Endodermal cell (in vitro differentiated cells): ENCODE measurements around the gene FAM228B. TPM values are rescaled to one million over a fixed set of nuclear protein-coding genes. Genes with fewer than 3 reads are reported as not detected.

ENCODE experiments used
- DNase-seq: peaks from one replicate; pipeline ENCODE4 v3.0.0-alpha.2; 2017
- H3K27ac ChIP-seq: 2 replicates; pipeline ENCODE4 v1.5.1; 2013; ENCODE audit warnings: mild to moderate bottlenecking, low read depth, low read length, moderate library complexity
- H3K27me3 ChIP-seq: 2 replicates; pipeline ENCODE4 v1.6.1; 2013; ENCODE audit warnings: mild to moderate bottlenecking, low read length, moderate library complexity; ENCODE audit not compliant: insufficient read depth, control insufficient read depth, poor library complexity, severe bottlenecking
- H3K36me3 ChIP-seq: 2 replicates; pipeline ENCODE4 v1.7.0; 2013; ENCODE audit warnings: mild to moderate bottlenecking, low read length, moderate library complexity; ENCODE audit not compliant: control insufficient read depth, insufficient read depth
- H3K4me1 ChIP-seq: one replicate; pipeline ENCODE4 v1.7.0; 2013; ENCODE audit warnings: low read length; ENCODE audit not compliant: control insufficient read depth, insufficient read depth
- H3K4me3 ChIP-seq: 2 replicates; pipeline ENCODE4 v1.5.1; 2013; ENCODE audit warnings: mild to moderate bottlenecking, low read length, moderate library complexity
- H3K9ac ChIP-seq: 2 replicates; pipeline ENCODE4 v1.6.1; 2013; ENCODE audit warnings: mild to moderate bottlenecking, low read length, moderate library complexity; ENCODE audit not compliant: poor library complexity, severe bottlenecking; ENCODE audit errors: extremely low read depth
- H3K9me3 ChIP-seq: 2 replicates; pipeline ENCODE4 v1.6.1; 2013; ENCODE audit warnings: mild to moderate bottlenecking, low read length, moderate library complexity; ENCODE audit not compliant: control insufficient read depth
- H3K27ac Mint-ChIP-seq: 2 replicates; pipeline ENCODE4 v1.8.0; 2020; ENCODE audit warnings: mixed read lengths
- H3K27me3 Mint-ChIP-seq: 2 replicates; pipeline ENCODE4 v1.8.0; 2021; ENCODE audit warnings: mild to moderate bottlenecking, mixed read lengths; ENCODE audit not compliant: insufficient read depth
- H3K36me3 Mint-ChIP-seq: 2 replicates; pipeline ENCODE4 v1.8.0; 2020; ENCODE audit warnings: low read depth, mixed read lengths
- H3K4me1 Mint-ChIP-seq: 2 replicates; pipeline ENCODE4 v1.8.0; 2020; ENCODE audit warnings: mixed read lengths
- H3K4me3 Mint-ChIP-seq: 2 replicates; pipeline ENCODE4 v1.8.0; 2020; ENCODE audit warnings: mild to moderate bottlenecking, moderate library complexity, mixed read lengths
- H3K9me3 Mint-ChIP-seq: 2 replicates; pipeline ENCODE4 v1.8.0; 2020; ENCODE audit warnings: mild to moderate bottlenecking, mixed read lengths
- CTCF ChIP-seq: fragments of 200-600 bp; sonication (generic); conservative IDR thresholded peaks from 2 replicates; pipeline ENCODE4 v1.5.0; 2021; ENCODE audit warnings: antibody characterized with exemption, mild to moderate bottlenecking
- WGBS, 2 experiments: methylation state at CpG; one replicate each; pipeline versions ENCODE4 v1.1.5 to v1.1.7; 2013; ENCODE audit warnings: missing lambda C conversion rate in 2 of 2, mixed read lengths in 1 of 2; ENCODE audit not compliant: insufficient coverage in 1 of 2, insufficient read length in 1 of 2; 5-methylcytosine and 5-hydroxymethylcytosine counted together
- total RNA-seq, 2 donors: library from RNA; stranded (reverse); fragmentation: NEBNext Ultra II Directional in 1 of 2; extraction: Animal tissue kit (Norgen Biotek cat#: 25700) in 1 of 2; gene quantifications; 2 replicates in 1 of 2; 3 replicates in 1 of 2; pipeline ENCODE4 v1.2.1, GENCODE V29; 2021

Gene FAM228B
- total RNA-seq, 2 donors from 2014 or later, result 13.2 to 14.6 TPM

DNA sequence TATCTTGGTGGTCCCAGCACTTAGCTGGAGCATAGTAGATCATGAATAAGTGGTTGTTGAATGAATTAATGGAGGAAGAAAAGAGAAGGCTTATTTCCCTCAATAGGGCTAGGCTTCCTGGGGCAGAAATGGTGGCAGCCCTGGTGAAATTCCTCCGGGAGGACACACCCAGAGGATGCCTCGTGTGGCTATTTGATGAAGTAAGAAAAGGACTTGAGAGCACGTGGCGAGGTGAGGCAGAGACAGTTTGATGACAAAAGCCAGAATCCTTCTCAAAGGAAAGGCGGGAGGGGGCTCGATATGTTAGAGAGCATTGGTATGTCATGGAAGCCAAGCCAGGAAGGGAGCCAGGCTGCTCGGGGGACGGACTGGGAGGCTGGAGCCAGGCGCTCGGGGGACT is 66.3 kb downstream of the FAM228B start:
- H3K9me3 Mint-ChIP-seq, result peaks cover 18% of the 10 kb centered on the region
- H3K4me3 ChIP-seq, result no peak overlapping the region
- no peak overlapping the region for H3K27ac Mint-ChIP-seq
- TF ChIP-seq CTCF, result no peak
- no peaks in the 10 kb centered on the region for H3K36me3 ChIP-seq
- H3K4me1 Mint-ChIP-seq, result peaks cover 7% of the 10 kb centered on the region
- peaks cover 63% of the 10 kb centered on the region for H3K27me3 ChIP-seq
- DNase-seq, result peak; percentile 46
- no peak overlapping the region for H3K9ac ChIP-seq
- H3K4me1 ChIP-seq, result no peaks in the 10 kb centered on the region
- WGBS, 2 experiments, result 83 to 90% methylated on average over 7 to 10 of the region's 10 CpGs
- H3K9me3 ChIP-seq, result peaks cover 17% of the 10 kb centered on the region
- H3K4me3 Mint-ChIP-seq, result no peak overlapping the region
- H3K27me3 Mint-ChIP-seq, result peaks cover 72% of the 10 kb centered on the region
- H3K36me3 Mint-ChIP-seq, result no peaks in the 10 kb centered on the region
- H3K27ac ChIP-seq, result no peak overlapping the region

DNA sequence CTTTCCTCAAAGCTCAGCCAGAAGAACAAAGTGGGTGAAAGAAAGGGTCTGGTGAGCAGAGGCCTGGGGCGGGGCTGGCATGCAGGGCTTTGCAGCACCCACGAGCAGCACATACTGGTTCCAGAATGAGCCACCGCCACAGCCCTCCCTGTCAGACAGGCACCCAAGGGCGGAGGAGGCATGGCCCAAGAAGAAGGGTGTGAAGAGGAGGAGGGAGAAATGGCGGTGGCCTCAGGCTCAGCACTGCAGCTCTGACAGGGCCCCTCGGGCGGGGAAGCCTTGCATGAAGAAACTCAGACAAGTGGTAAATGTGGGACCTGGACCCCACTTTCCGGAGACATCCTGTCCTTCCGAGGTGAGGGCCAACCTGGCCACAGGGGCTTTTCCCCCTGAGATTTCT is 67.2 kb downstream of the FAM228B start:
- peaks cover 16% of the 10 kb centered on the region for H3K9me3 Mint-ChIP-seq
- no peak overlapping the region for H3K9ac ChIP-seq
- peak; percentile 36 for DNase-seq
- H3K4me1 Mint-ChIP-seq, result peaks cover 7% of the 10 kb centered on the region
- peaks cover 11% of the 10 kb centered on the region for H3K9me3 ChIP-seq
- 88 to 91% methylated on average over 5 to 9 of the region's 9 CpGs for WGBS, 2 experiments
- H3K36me3 ChIP-seq, result no peaks in the 10 kb centered on the region
- H3K4me3 ChIP-seq, result no peak overlapping the region
- no peak overlapping the region for H3K27ac Mint-ChIP-seq
- peaks cover 82% of the 10 kb centered on the region for H3K27me3 Mint-ChIP-seq
- H3K36me3 Mint-ChIP-seq, result no peaks in the 10 kb centered on the region
- H3K27me3 ChIP-seq, result peaks cover 66% of the 10 kb centered on the region
- H3K4me1 ChIP-seq, result no peaks in the 10 kb centered on the region
- H3K4me3 Mint-ChIP-seq, result no peak overlapping the region
- TF ChIP-seq CTCF, result no peak
- H3K27ac ChIP-seq, result no peak overlapping the region

DNA sequence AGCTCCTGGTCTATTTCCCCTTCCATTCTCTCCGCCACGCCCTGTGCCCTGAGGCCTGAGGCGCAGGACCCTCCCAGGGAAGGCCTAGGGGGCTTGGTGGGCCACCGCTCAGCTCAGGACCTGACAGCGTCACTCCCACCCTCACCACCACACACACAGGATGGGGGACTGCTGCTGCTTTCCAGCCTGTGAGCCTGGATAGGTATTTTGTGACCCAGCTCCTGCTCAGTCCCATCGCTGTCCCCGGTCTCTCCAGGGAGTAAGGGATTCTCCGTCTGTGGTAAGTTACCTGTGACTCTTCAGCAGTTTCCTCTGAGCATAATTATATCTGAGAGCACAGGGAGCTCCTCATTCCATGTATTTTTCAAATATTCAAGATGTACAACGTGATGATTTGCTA is 67.9 kb downstream of the FAM228B start:
- Histone ChIP-seq H3K9ac (no peak overlapping the region), H3K36me3 (no peaks in the 10 kb centered on the region), H3K27ac (no peak overlapping the region), H3K27me3 (peaks cover 66% of the 10 kb centered on the region), H3K4me1 (no peaks in the 10 kb centered on the region), H3K4me3 (no peak overlapping the region), H3K9me3 (peaks cover 11% of the 10 kb centered on the region)
- no peak overlapping the region for H3K4me3 Mint-ChIP-seq
- 91 to 94% methylated on average over 4 to 9 of the region's 9 CpGs for WGBS, 2 experiments
- H3K36me3 Mint-ChIP-seq, result no peaks in the 10 kb centered on the region
- no peak for TF ChIP-seq CTCF
- H3K9me3 Mint-ChIP-seq, result peaks cover 15% of the 10 kb centered on the region
- peak; percentile 42 for DNase-seq
- peaks cover 7% of the 10 kb centered on the region for H3K4me1 Mint-ChIP-seq
- H3K27ac Mint-ChIP-seq, result no peak overlapping the region
- H3K27me3 Mint-ChIP-seq, result peaks cover 85% of the 10 kb centered on the region
